ENCODE results near the gene NR6A1.

The NR6A1 gene

DNA sequence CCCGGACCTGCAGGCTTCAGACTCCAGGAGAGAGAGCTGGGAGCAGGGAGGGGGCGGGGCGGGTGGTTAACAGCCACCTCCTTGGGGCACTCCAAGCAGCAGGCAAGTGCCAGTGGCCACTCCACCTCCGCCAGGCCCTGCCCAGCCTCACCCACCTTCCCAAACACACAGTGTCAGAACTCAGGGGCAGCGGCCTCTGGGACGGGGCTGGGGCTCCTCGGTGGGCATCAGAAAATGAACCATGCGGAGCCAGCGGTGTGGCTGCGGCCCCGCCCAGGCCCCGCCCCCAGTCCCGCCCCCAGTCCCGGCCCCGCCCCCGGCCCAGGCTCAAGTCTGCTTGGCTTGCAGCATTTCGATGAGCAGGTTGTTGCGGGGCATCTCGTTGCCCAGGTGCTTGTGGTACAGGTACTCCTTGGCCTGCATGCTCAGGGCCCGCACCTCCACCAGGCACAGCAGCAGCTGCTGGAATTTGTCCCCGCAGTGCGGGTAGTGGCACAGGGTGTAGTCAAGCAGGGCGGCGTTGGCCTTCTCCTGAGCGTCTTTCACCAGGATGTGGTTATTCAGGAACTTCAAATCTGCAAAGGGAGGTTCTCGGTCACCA, 288.6 kb downstream of the NR6A1 start:
- no peaks in the 10 kb centered on the region for H3K27me3 ChIP-seq (ENCODE audit: insufficient read depth, low read length, poor library complexity, severe bottlenecking)
- TF ChIP-seq, protein P1, sequence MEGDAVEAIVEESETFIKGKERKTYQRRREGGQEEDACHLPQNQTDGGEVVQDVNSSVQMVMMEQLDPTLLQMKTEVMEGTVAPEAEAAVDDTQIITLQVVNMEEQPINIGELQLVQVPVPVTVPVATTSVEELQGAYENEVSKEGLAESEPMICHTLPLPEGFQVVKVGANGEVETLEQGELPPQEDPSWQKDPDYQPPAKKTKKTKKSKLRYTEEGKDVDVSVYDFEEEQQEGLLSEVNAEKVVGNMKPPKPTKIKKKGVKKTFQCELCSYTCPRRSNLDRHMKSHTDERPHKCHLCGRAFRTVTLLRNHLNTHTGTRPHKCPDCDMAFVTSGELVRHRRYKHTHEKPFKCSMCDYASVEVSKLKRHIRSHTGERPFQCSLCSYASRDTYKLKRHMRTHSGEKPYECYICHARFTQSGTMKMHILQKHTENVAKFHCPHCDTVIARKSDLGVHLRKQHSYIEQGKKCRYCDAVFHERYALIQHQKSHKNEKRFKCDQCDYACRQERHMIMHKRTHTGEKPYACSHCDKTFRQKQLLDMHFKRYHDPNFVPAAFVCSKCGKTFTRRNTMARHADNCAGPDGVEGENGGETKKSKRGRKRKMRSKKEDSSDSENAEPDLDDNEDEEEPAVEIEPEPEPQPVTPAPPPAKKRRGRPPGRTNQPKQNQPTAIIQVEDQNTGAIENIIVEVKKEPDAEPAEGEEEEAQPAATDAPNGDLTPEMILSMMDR (conservative IDR thresholded peaks at IDR 0.05; ENCODE audit: low read length), result no peak
- TF ChIP-seq EZH2phosphoT487 (IDR thresholded peaks at IDR 0.05; ENCODE audit: borderline replicate concordance), result no peak
- no peaks in the 10 kb centered on the region for H3F3A ChIP-seq (ENCODE audit: low read depth)
- H3K4me1 ChIP-seq (ENCODE audit: insufficient read depth, low read length, poor library complexity, severe bottlenecking), result no peaks in the 10 kb centered on the region
- no peaks in the 10 kb centered on the region for H4K20me1 ChIP-seq (ENCODE audit: insufficient read depth, low read length, poor library complexity, severe bottlenecking)
- H3K36me3 ChIP-seq (ENCODE audit: insufficient read depth, low read length), result no peaks in the 10 kb centered on the region
- no peak overlapping the region for H3K4me2 ChIP-seq (ENCODE audit: low read depth, low read length, poor library complexity, severe bottlenecking)
- no peaks in the 10 kb centered on the region for H3K79me2 ChIP-seq (ENCODE audit: insufficient read depth, low read length)
- H3K9me3 ChIP-seq (ENCODE audit: insufficient read depth, low read depth, low read length), result no peaks in the 10 kb centered on the region
- H3K9me2 ChIP-seq (replicated peaks; ENCODE audit: low read depth, low read length), result no peaks in the 10 kb centered on the region
- H3K4me3 ChIP-seq (ENCODE audit: low read length, poor library complexity, severe bottlenecking), result no peak overlapping the region
- no peak overlapping the region for H3K9ac ChIP-seq (ENCODE audit: low read depth, low read length, poor library complexity, severe bottlenecking)
- no peak overlapping the region for H2AFZ ChIP-seq (ENCODE audit: low read length)

DNA sequence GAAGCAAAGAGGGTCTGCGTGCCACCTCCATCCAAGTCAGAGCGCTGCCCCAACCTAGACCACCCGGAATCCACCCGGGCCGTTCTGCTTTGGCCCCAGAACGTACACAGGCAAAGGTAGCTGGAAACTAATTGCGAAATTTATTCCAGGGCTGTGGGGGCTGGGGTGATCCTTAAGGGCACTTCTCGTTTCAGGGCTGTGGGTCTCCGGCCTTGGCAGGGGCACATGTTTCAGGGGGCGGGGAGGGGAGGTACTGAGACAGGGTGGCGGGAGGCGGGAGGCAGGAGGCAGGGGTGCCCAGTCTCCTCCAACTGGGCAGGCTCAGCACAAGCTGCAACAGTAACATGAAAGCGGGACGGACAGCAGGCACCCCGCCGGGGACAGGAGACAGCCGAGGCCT, 290.0 kb downstream of the NR6A1 start:
- H3K79me2 ChIP-seq (ENCODE audit: insufficient read depth, low read length), result no peaks in the 10 kb centered on the region
- H3K4me1 ChIP-seq (ENCODE audit: insufficient read depth, low read length, poor library complexity, severe bottlenecking), result no peaks in the 10 kb centered on the region
- H3K4me2 ChIP-seq (ENCODE audit: low read depth, low read length, poor library complexity, severe bottlenecking), result no peak overlapping the region
- no peaks in the 10 kb centered on the region for H3K27me3 ChIP-seq (ENCODE audit: insufficient read depth, low read length, poor library complexity, severe bottlenecking)
- H3K36me3 ChIP-seq (ENCODE audit: insufficient read depth, low read length), result no peaks in the 10 kb centered on the region
- no peaks in the 10 kb centered on the region for H3K9me3 ChIP-seq (ENCODE audit: insufficient read depth, low read depth, low read length)
- H3F3A ChIP-seq (ENCODE audit: low read depth), result no peaks in the 10 kb centered on the region
- no peaks in the 10 kb centered on the region for H4K20me1 ChIP-seq (ENCODE audit: insufficient read depth, low read length, poor library complexity, severe bottlenecking)
- H2AFZ ChIP-seq (ENCODE audit: low read length), result no peak overlapping the region
- TF ChIP-seq, protein P1 (conservative IDR thresholded peaks at IDR 0.05; ENCODE audit: low read length), result no peak
- TF ChIP-seq EZH2phosphoT487 (IDR thresholded peaks at IDR 0.05; ENCODE audit: borderline replicate concordance), result no peak
- H3K4me3 ChIP-seq (ENCODE audit: low read length, poor library complexity, severe bottlenecking), result no peak overlapping the region
- no peaks in the 10 kb centered on the region for H3K9me2 ChIP-seq (replicated peaks; ENCODE audit: low read depth, low read length)
- H3K9ac ChIP-seq (ENCODE audit: low read depth, low read length, poor library complexity, severe bottlenecking), result no peak overlapping the region

DNA sequence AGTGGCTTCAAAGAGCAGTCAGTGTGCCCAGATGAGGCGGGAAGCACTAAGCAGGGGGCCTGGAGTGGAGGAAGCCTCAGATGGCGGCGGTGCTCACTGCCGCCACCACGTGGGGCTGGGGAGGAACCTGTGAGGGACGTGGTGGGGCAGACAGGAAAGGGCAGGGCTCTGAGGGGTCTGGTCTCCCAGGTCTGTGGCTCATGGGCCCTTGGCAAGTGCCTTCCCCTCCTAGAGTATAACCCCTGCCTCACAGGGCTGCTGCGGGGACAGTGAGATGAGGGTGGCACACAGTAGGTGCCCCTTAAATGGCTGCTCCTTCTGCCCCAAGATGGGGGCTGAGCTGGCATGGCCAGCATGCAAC, 290.5 kb downstream of the NR6A1 start:
- Histone ChIP-seq H3K9me3 (ENCODE audit: insufficient read depth, low read depth, low read length) (no peaks in the 10 kb centered on the region), H3K4me1 (ENCODE audit: insufficient read depth, low read length, poor library complexity, severe bottlenecking) (no peaks in the 10 kb centered on the region), H2AFZ (ENCODE audit: low read length) (peak overlapping the region; percentile 54; the same call in 1 of the 2 replicates), H3K9me2 (replicated peaks; ENCODE audit: low read depth, low read length) (no peaks in the 10 kb centered on the region), H3K27me3 (ENCODE audit: insufficient read depth, low read length, poor library complexity, severe bottlenecking) (no peaks in the 10 kb centered on the region), H3F3A (ENCODE audit: low read depth) (no peaks in the 10 kb centered on the region), H3K4me2 (ENCODE audit: low read depth, low read length, poor library complexity, severe bottlenecking) (no peak overlapping the region), H4K20me1 (ENCODE audit: insufficient read depth, low read length, poor library complexity, severe bottlenecking) (no peaks in the 10 kb centered on the region), H3K36me3 (ENCODE audit: insufficient read depth, low read length) (no peaks in the 10 kb centered on the region), H3K9ac (ENCODE audit: low read depth, low read length, poor library complexity, severe bottlenecking) (no peak overlapping the region), H3K79me2 (ENCODE audit: insufficient read depth, low read length) (no peaks in the 10 kb centered on the region), H3K4me3 (ENCODE audit: low read length, poor library complexity, severe bottlenecking) (no peak overlapping the region)
- TF ChIP-seq, protein P1 (conservative IDR thresholded peaks at IDR 0.05; ENCODE audit: low read length), result peak; percentile 57
- no peak for TF ChIP-seq EZH2phosphoT487 (IDR thresholded peaks at IDR 0.05; ENCODE audit: borderline replicate concordance)

Data from Loucy (cell line).